ENCODE measurements around the gene CNTNAP3. TPM values are rescaled to one million over a fixed set of nuclear protein-coding genes. Genes with fewer than 3 reads are reported as not detected.
"Not testable (repeated sequence)": the region's sequence is repeated elsewhere in the genome, so short reads cannot be mapped to it uniquely, and the experiment has no call there.

CNTNAP3 gene
- polyA plus RNA-seq, 3 donors, result 0.03 TPM; not detected in 2

GRCh38 chr9:39073537-39073936 is 214.4 kb downstream of the CNTNAP3 start:
- H3K9ac ChIP-seq (ENCODE audit: insufficient read depth, low read length, poor library complexity, severe bottlenecking); H3K4me3 ChIP-seq (replicated peaks in 1 of 3; ENCODE audit: low read depth in 2 of 3, low read length in 3 of 3); H3K9me3 Mint-ChIP-seq; DNase-seq; intact Hi-C loops (cut with micrococcal nuclease); H3K9me3 ChIP-seq (replicated peaks in 1 of 2; ENCODE audit: control insufficient read depth in 1 of 2, insufficient read depth in 1 of 2, low read length in 2 of 2); H3K36me3 ChIP-seq (replicated peaks in 1 of 2; ENCODE audit: control insufficient read depth in 1 of 2, insufficient read depth in 2 of 2, low read length in 2 of 2); H3K4me3 Mint-ChIP-seq; H3K4me2 ChIP-seq (replicated peaks; ENCODE audit: extremely low read depth, low read length, poor library complexity, severe bottlenecking); H3K4me1 Mint-ChIP-seq; H3K27ac Mint-ChIP-seq; H3K27me3 Mint-ChIP-seq (ENCODE audit: low read depth in 3 of 3); H3K79me2 ChIP-seq (ENCODE audit: insufficient read depth, low read length); H2AFZ ChIP-seq (ENCODE audit: insufficient read depth, low read depth, low read length, poor library complexity, severe bottlenecking); H3K36me3 Mint-ChIP-seq; H4K20me1 ChIP-seq (ENCODE audit: insufficient read depth, low read length); H3K27me3 ChIP-seq (ENCODE audit: control insufficient read depth in 2 of 2, insufficient read depth in 2 of 2, low read length in 2 of 2); H3K4me1 ChIP-seq (ENCODE audit: control insufficient read depth in 1 of 2, insufficient read depth in 2 of 2, low read length in 2 of 2); H3K27ac ChIP-seq (ENCODE audit: low read depth in 1 of 2, low read length in 2 of 2): not testable (repeated sequence)
- WGBS (ENCODE audit: insufficient coverage), result 94% methylated on average over 3 of the region's 8 CpGs

- H3K27ac Mint-ChIP-seq; H3K36me3 Mint-ChIP-seq; H3K27me3 Mint-ChIP-seq (ENCODE audit: low read depth in 3 of 3); H3K9me3 Mint-ChIP-seq; intact Hi-C loops (cut with micrococcal nuclease); H3K9me3 ChIP-seq (replicated peaks in 1 of 2; ENCODE audit: control insufficient read depth in 1 of 2, insufficient read depth in 1 of 2, low read length in 2 of 2); H3K4me1 Mint-ChIP-seq; H3K27me3 ChIP-seq (ENCODE audit: control insufficient read depth in 2 of 2, insufficient read depth in 2 of 2, low read length in 2 of 2); H3K27ac ChIP-seq (ENCODE audit: low read depth in 1 of 2, low read length in 2 of 2); H3K4me3 Mint-ChIP-seq; H3K79me2 ChIP-seq (ENCODE audit: insufficient read depth, low read length); H4K20me1 ChIP-seq (ENCODE audit: insufficient read depth, low read length); H3K4me2 ChIP-seq (replicated peaks; ENCODE audit: extremely low read depth, low read length, poor library complexity, severe bottlenecking); H3K9ac ChIP-seq (ENCODE audit: insufficient read depth, low read length, poor library complexity, severe bottlenecking); H3K4me3 ChIP-seq (replicated peaks in 1 of 3; ENCODE audit: low read depth in 2 of 3, low read length in 3 of 3); H3K36me3 ChIP-seq (replicated peaks in 1 of 2; ENCODE audit: control insufficient read depth in 1 of 2, insufficient read depth in 2 of 2, low read length in 2 of 2); DNase-seq; H2AFZ ChIP-seq (ENCODE audit: insufficient read depth, low read depth, low read length, poor library complexity, severe bottlenecking); H3K4me1 ChIP-seq (ENCODE audit: control insufficient read depth in 1 of 2, insufficient read depth in 2 of 2, low read length in 2 of 2): not testable (repeated sequence)
- WGBS (ENCODE audit: insufficient coverage), result 80% methylated on average over 2 of the region's 5 CpGs
Observed at GRCh38 chr9:39067683-39068082, 220.3 kb downstream of the CNTNAP3 start.

- no CpG with 5 or more reads among the region's 5 CpGs for WGBS (ENCODE audit: insufficient coverage)
- H3K9me3 Mint-ChIP-seq; intact Hi-C loops (cut with micrococcal nuclease); H2AFZ ChIP-seq (ENCODE audit: insufficient read depth, low read depth, low read length, poor library complexity, severe bottlenecking); H3K4me1 Mint-ChIP-seq; H3K27ac Mint-ChIP-seq; H3K36me3 ChIP-seq (replicated peaks in 1 of 2; ENCODE audit: control insufficient read depth in 1 of 2, insufficient read depth in 2 of 2, low read length in 2 of 2); H3K27me3 Mint-ChIP-seq (ENCODE audit: low read depth in 3 of 3); H3K4me1 ChIP-seq (ENCODE audit: control insufficient read depth in 1 of 2, insufficient read depth in 2 of 2, low read length in 2 of 2); H3K27ac ChIP-seq (ENCODE audit: low read depth in 1 of 2, low read length in 2 of 2); H3K79me2 ChIP-seq (ENCODE audit: insufficient read depth, low read length); H4K20me1 ChIP-seq (ENCODE audit: insufficient read depth, low read length); H3K9ac ChIP-seq (ENCODE audit: insufficient read depth, low read length, poor library complexity, severe bottlenecking); H3K27me3 ChIP-seq (ENCODE audit: control insufficient read depth in 2 of 2, insufficient read depth in 2 of 2, low read length in 2 of 2); H3K9me3 ChIP-seq (replicated peaks in 1 of 2; ENCODE audit: control insufficient read depth in 1 of 2, insufficient read depth in 1 of 2, low read length in 2 of 2); H3K4me3 ChIP-seq (replicated peaks in 1 of 3; ENCODE audit: low read depth in 2 of 3, low read length in 3 of 3); H3K4me3 Mint-ChIP-seq; H3K4me2 ChIP-seq (replicated peaks; ENCODE audit: extremely low read depth, low read length, poor library complexity, severe bottlenecking); DNase-seq; H3K36me3 Mint-ChIP-seq: not testable (repeated sequence)
Observed at GRCh38 chr9:39062966-39063365, 225.0 kb downstream of the CNTNAP3 start.

GRCh38 chr9:39054453-39054852 is 233.5 kb downstream of the CNTNAP3 start:
- H3K27ac Mint-ChIP-seq; H3K4me2 ChIP-seq (replicated peaks; ENCODE audit: extremely low read depth, low read length, poor library complexity, severe bottlenecking); H3K4me1 ChIP-seq (ENCODE audit: control insufficient read depth in 1 of 2, insufficient read depth in 2 of 2, low read length in 2 of 2); H3K27me3 ChIP-seq (ENCODE audit: control insufficient read depth in 2 of 2, insufficient read depth in 2 of 2, low read length in 2 of 2); H3K27me3 Mint-ChIP-seq (ENCODE audit: low read depth in 3 of 3); H3K79me2 ChIP-seq (ENCODE audit: insufficient read depth, low read length); H3K4me3 ChIP-seq (replicated peaks in 1 of 3; ENCODE audit: low read depth in 2 of 3, low read length in 3 of 3); H3K4me1 Mint-ChIP-seq; DNase-seq; H3K36me3 ChIP-seq (replicated peaks in 1 of 2; ENCODE audit: control insufficient read depth in 1 of 2, insufficient read depth in 2 of 2, low read length in 2 of 2); H3K9me3 Mint-ChIP-seq; H3K36me3 Mint-ChIP-seq; H3K27ac ChIP-seq (ENCODE audit: low read depth in 1 of 2, low read length in 2 of 2); H3K9ac ChIP-seq (ENCODE audit: insufficient read depth, low read length, poor library complexity, severe bottlenecking); H3K4me3 Mint-ChIP-seq; H4K20me1 ChIP-seq (ENCODE audit: insufficient read depth, low read length); H3K9me3 ChIP-seq (replicated peaks in 1 of 2; ENCODE audit: control insufficient read depth in 1 of 2, insufficient read depth in 1 of 2, low read length in 2 of 2); intact Hi-C loops (cut with micrococcal nuclease); H2AFZ ChIP-seq (ENCODE audit: insufficient read depth, low read depth, low read length, poor library complexity, severe bottlenecking): not testable (repeated sequence)
- WGBS (ENCODE audit: insufficient coverage), result no CpG with 5 or more reads among the region's 8 CpGs

All from CD14-positive monocyte (primary cell).